GM18498 (cell line): ENCODE measurements around the gene BRAF.
"Not testable (repeated sequence)": the region's sequence is repeated elsewhere in the genome, so short reads cannot be mapped to it uniquely, and the experiment has no call there.

ENCODE experiments used
- ATAC-seq: cut with Tn5 transposase; IDR thresholded peaks from one replicate; pipeline ENCODE4 v1.9.1; 2021; ENCODE audit warnings: mild to moderate bottlenecking, moderate library complexity; ENCODE audit not compliant: unreplicated experiment

The BRAF gene

GRCh38 chr7:140684066-140684950 lies 240.4 kb downstream of the BRAF start:
- no peak for ATAC-seq

- ATAC-seq: no peak
These were observed 241.1 kb downstream of the BRAF start for GRCh38 chr7:140683657-140684056.

- no peak for ATAC-seq
These were observed 243.0 kb downstream of the BRAF start for GRCh38 chr7:140681766-140682165.

GRCh38 chr7:140680886-140681285 lies 243.8 kb downstream of the BRAF start:
- no peak for ATAC-seq

GRCh38 chr7:140679186-140679585 lies 245.5 kb downstream of the BRAF start:
- no peak for ATAC-seq

GRCh38 chr7:140678816-140679130 lies 246.0 kb downstream of the BRAF start:
- ATAC-seq: no peak

- no peak for ATAC-seq
These were observed 246.5 kb downstream of the BRAF start for GRCh38 chr7:140678081-140678815.

- no peak for ATAC-seq
These were observed 247.2 kb downstream of the BRAF start for GRCh38 chr7:140677496-140677895.

- not testable (repeated sequence) for ATAC-seq
These were observed 247.8 kb downstream of the BRAF start for GRCh38 chr7:140676956-140677355.

- ATAC-seq: peak; percentile 57
These were observed 248.4 kb downstream of the BRAF start for GRCh38 chr7:140676306-140676705.

GRCh38 chr7:140675726-140676125 lies 249.0 kb downstream of the BRAF start:
- no peak for ATAC-seq

GRCh38 chr7:140674899-140675701 lies 249.6 kb downstream of the BRAF start:
- no peak for ATAC-seq

- ATAC-seq: no peak
These were observed 250.4 kb downstream of the BRAF start for GRCh38 chr7:140674356-140674800.

GRCh38 chr7:140673774-140674155 lies 251.0 kb downstream of the BRAF start:
- ATAC-seq: no peak

- ATAC-seq: peak; percentile 57
These were observed 251.5 kb downstream of the BRAF start for GRCh38 chr7:140673063-140673773.

- ATAC-seq: peak; percentile 69
These were observed 252.2 kb downstream of the BRAF start, which contains the start of gene ADCK2 for GRCh38 chr7:140672382-140673062. Gene ADCK2, plus strand, starts transcription at chr7:140672945. Its CDS starts 386 bp downstream, at chr7:140673331.

- ATAC-seq: no peak
These were observed 252.8 kb downstream of the BRAF start for GRCh38 chr7:140671966-140672365.

- ATAC-seq: no peak
These were observed 254.3 kb downstream of the BRAF start for GRCh38 chr7:140670343-140670935.

GRCh38 chr7:140669862-140670261 lies 254.9 kb downstream of the BRAF start:
- not testable (repeated sequence) for ATAC-seq

GRCh38 chr7:140669352-140669751 lies 255.4 kb downstream of the BRAF start:
- no peak for ATAC-seq
